GM10266 (cell line): Measurements from ENCODE around the gene ZNF583.

Source experiments
- DNase-seq: peaks from one replicate; pipeline ENCODE4 v3.0.0; 2012; ENCODE audit errors: extremely low spot score
- CTCF ChIP-seq: IDR thresholded peaks from 2 replicates; pipeline ENCODE4 v1.5.1; 2012; ENCODE audit warnings: mild to moderate bottlenecking, low read depth; ENCODE audit not compliant: control insufficient read depth, insufficient read depth; ENCODE audit errors: missing control alignments

ZNF583 gene

GRCh38 chr19:56403261-56403660 lies 871 bp upstream of the ZNF583 start:
- TF ChIP-seq CTCF: no peak
- peak; percentile 30 for DNase-seq

- no peak for DNase-seq
- no peak for TF ChIP-seq CTCF
These were observed 549 bp downstream of the ZNF583 start for GRCh38 chr19:56404705-56405056.

- no peak for TF ChIP-seq CTCF
- DNase-seq: no peak
These were observed 930 bp downstream of the ZNF583 start for GRCh38 chr19:56405062-56405461.

- TF ChIP-seq CTCF: no peak
- DNase-seq: no peak
These were observed 19.3 kb downstream of the ZNF583 start for GRCh38 chr19:56423276-56423984.

GRCh38 chr19:56423985-56424353 lies 19.8 kb downstream of the ZNF583 start:
- no peak for TF ChIP-seq CTCF
- DNase-seq: no peak

GRCh38 chr19:56441206-56441792 lies 37.2 kb downstream of the ZNF583 start:
- TF ChIP-seq CTCF: no peak
- DNase-seq: no peak

- no peak for TF ChIP-seq CTCF
- DNase-seq: no peak
These were observed 70.2 kb downstream of the ZNF583 start for GRCh38 chr19:56474308-56474707.
